H9 (cell line): ENCODE data around the gene OR52B6. TPM values are rescaled to one million over a fixed set of nuclear protein-coding genes. Genes with fewer than 3 reads are reported as not detected.

Experiments used
- DNase-seq: peaks from one replicate; pipeline ENCODE4 v3.0.0-alpha.2; 2017
- H2AFZ ChIP-seq: one replicate; pipeline ENCODE4 v1.6.1; 2013; ENCODE audit warnings: mild to moderate bottlenecking, low read length, control low read depth, moderate library complexity
- H2AK5ac ChIP-seq: 2 replicates; pipeline ENCODE4 v1.6.1; 2013; ENCODE audit warnings: low read length, control low read depth, mixed read lengths; ENCODE audit not compliant: insufficient read length
- H2BK120ac ChIP-seq: one replicate; pipeline ENCODE4 v1.6.1; 2013; ENCODE audit warnings: low read depth, mild to moderate bottlenecking, low read length, control low read depth, inconsistent platforms; ENCODE audit not compliant: poor library complexity, severe bottlenecking
- H2BK12ac ChIP-seq: 2 replicates; pipeline ENCODE4 v1.6.1; 2013; ENCODE audit warnings: low read length, control low read depth, mixed read lengths, low read depth; ENCODE audit not compliant: insufficient read length
- H2BK15ac ChIP-seq: 2 replicates; pipeline ENCODE4 v1.6.1; 2013; ENCODE audit warnings: low read depth, low read length, control low read depth
- H2BK20ac ChIP-seq: one replicate; pipeline ENCODE4 v1.6.1; 2013; ENCODE audit warnings: low read depth, mild to moderate bottlenecking, low read length, control low read depth, inconsistent platforms; ENCODE audit not compliant: poor library complexity, severe bottlenecking
- H2BK5ac ChIP-seq: 2 replicates; pipeline ENCODE4 v1.6.1; 2013; ENCODE audit warnings: low read length, control low read depth, mixed read lengths; ENCODE audit not compliant: insufficient read length
- H3K14ac ChIP-seq: 2 replicates; pipeline ENCODE4 v1.6.1; 2013; ENCODE audit warnings: low read length, control low read depth; ENCODE audit not compliant: insufficient read depth
- H3K18ac ChIP-seq: 2 replicates; pipeline ENCODE4 v1.6.1; 2013; ENCODE audit warnings: low read depth, mild to moderate bottlenecking, mixed read lengths, low read length, control low read depth; ENCODE audit not compliant: insufficient read length
- H3K23ac ChIP-seq: 2 replicates; pipeline ENCODE4 v1.6.1; 2013; ENCODE audit warnings: low read length, control low read depth, mixed read lengths, low read depth; ENCODE audit not compliant: insufficient read length
- H3K23me2 ChIP-seq: 2 replicates; pipeline ENCODE4 v1.6.1; 2013; ENCODE audit warnings: low read depth, mild to moderate bottlenecking, mixed read lengths, low read length, control low read depth; ENCODE audit not compliant: insufficient read length, poor library complexity, severe bottlenecking
- H3K27ac ChIP-seq: 2 replicates; pipeline ENCODE4 v1.5.1; 2013; ENCODE audit warnings: low read length, control low read depth, mixed read lengths, low read depth; ENCODE audit not compliant: insufficient read length
- H3K27me3 ChIP-seq: 2 replicates; pipeline ENCODE4 v1.6.1; 2013; ENCODE audit warnings: low read length, control low read depth, inconsistent platforms; ENCODE audit not compliant: insufficient read depth
- H3K4ac ChIP-seq: 2 replicates; pipeline ENCODE4 v1.6.1; 2013; ENCODE audit warnings: low read depth, mild to moderate bottlenecking, control low read depth, inconsistent platforms, low read length, moderate library complexity
- H3K4me1 ChIP-seq: 2 replicates; pipeline ENCODE4 v1.6.1; 2013; ENCODE audit warnings: low read length, control low read depth, inconsistent platforms; ENCODE audit not compliant: insufficient read depth
- H3K4me2 ChIP-seq: 2 replicates; pipeline ENCODE4 v1.6.1; 2013; ENCODE audit warnings: low read length, control low read depth, mixed read lengths; ENCODE audit not compliant: insufficient read length, insufficient read depth
- H3K56ac ChIP-seq: 2 replicates; pipeline ENCODE4 v1.6.1; 2013; ENCODE audit warnings: low read depth, mild to moderate bottlenecking, mixed read lengths, low read length, control low read depth; ENCODE audit not compliant: insufficient read length
- H3K79me1 ChIP-seq: 2 replicates; pipeline ENCODE4 v1.6.1; 2013; ENCODE audit warnings: low read depth, mild to moderate bottlenecking, moderate library complexity, low read length, control low read depth, inconsistent platforms; ENCODE audit not compliant: insufficient read depth, poor library complexity, severe bottlenecking
- H3K79me2 ChIP-seq: 2 replicates; pipeline ENCODE4 v1.6.1; 2013; ENCODE audit warnings: low read length, control low read depth, inconsistent platforms; ENCODE audit not compliant: insufficient read depth
- H3K9ac ChIP-seq: 2 replicates; pipeline ENCODE4 v1.6.1; 2013; ENCODE audit warnings: low read length, control low read depth, mixed read lengths; ENCODE audit not compliant: insufficient read length; ENCODE audit errors: extremely low read depth
- H3K9me3 ChIP-seq: one replicate; pipeline ENCODE4 v1.6.1; 2013; ENCODE audit warnings: low read depth, low read length, inconsistent platforms; ENCODE audit not compliant: control insufficient read depth
- H3T11ph ChIP-seq: one replicate; pipeline ENCODE4 v1.6.1; 2013; ENCODE audit warnings: mild to moderate bottlenecking, low read length, control low read depth, inconsistent platforms
- H4K20me1 ChIP-seq: one replicate; pipeline ENCODE4 v1.6.1; 2013; ENCODE audit not compliant: control insufficient read depth, insufficient read length, insufficient read depth
- H4K5ac ChIP-seq: 2 replicates; pipeline ENCODE4 v1.6.1; 2013; ENCODE audit warnings: low read depth, mild to moderate bottlenecking, mixed read lengths, low read length, control low read depth; ENCODE audit not compliant: insufficient read length
- H4K8ac ChIP-seq: replicated peaks from 2 replicates; pipeline ENCODE4 v1.6.1; 2013; ENCODE audit warnings: low read length, control low read depth, mixed read lengths, low read depth; ENCODE audit not compliant: insufficient read length
- H4K91ac ChIP-seq: 2 replicates; pipeline ENCODE4 v1.6.1; 2013; ENCODE audit warnings: low read depth, mild to moderate bottlenecking, moderate library complexity, mixed read lengths, low read length, control low read depth; ENCODE audit not compliant: insufficient read length
- H3K27ac Mint-ChIP-seq, 3 experiments: 2 replicates in 2 of 3; 3 replicates in 1 of 3; pipeline ENCODE4 v1.8.0; 2020 to 2021; ENCODE audit warnings: mixed read lengths in 3 of 3, mild to moderate bottlenecking in 1 of 3, moderate library complexity in 1 of 3
- H3K27me3 Mint-ChIP-seq: 2 replicates; pipeline ENCODE4 v1.8.0; 2021; ENCODE audit warnings: low read depth, mild to moderate bottlenecking, moderate library complexity, mixed read lengths
- H3K36me3 Mint-ChIP-seq, 3 experiments: 2 replicates in 2 of 3; 3 replicates in 1 of 3; pipeline ENCODE4 v1.8.0; 2020 to 2021; ENCODE audit warnings: low read depth in 3 of 3, mixed read lengths in 3 of 3; ENCODE audit not compliant: insufficient read depth in 1 of 3
- H3K4me1 Mint-ChIP-seq, 2 experiments: 2 replicates each; pipeline ENCODE4 v1.8.0; 2020; ENCODE audit warnings: mixed read lengths in 2 of 2
- H3K4me3 Mint-ChIP-seq, 2 experiments: 2 replicates in 1 of 2; 3 replicates in 1 of 2; pipeline ENCODE4 v1.8.0; 2020 to 2021; ENCODE audit warnings: mild to moderate bottlenecking in 2 of 2, mixed read lengths in 2 of 2, moderate library complexity in 1 of 2
- H3K9me3 Mint-ChIP-seq, 2 experiments: 2 replicates in 1 of 2; 3 replicates in 1 of 2; pipeline ENCODE4 v1.8.0; 2020; ENCODE audit warnings: mild to moderate bottlenecking in 2 of 2, mixed read lengths in 2 of 2, moderate library complexity in 1 of 2
- CTCF ChIP-seq: fragments of 200-600 bp; sonication (generic); conservative IDR thresholded peaks from 3 replicates; pipeline ENCODE4 v1.8.0; 2021; ENCODE audit warnings: antibody characterized with exemption, mild to moderate bottlenecking
- total RNA-seq: library from RNA; stranded (reverse); gene quantifications from 2 replicates; pipeline ENCODE4 v1.2.1, GENCODE V29; 2021

Gene OR52B6
- total RNA-seq, 1 experiment from 2014 or later = not detected

- no peak overlapping the region for H3K23ac ChIP-seq
- H3K27me3 ChIP-seq = no peaks in the 10 kb centered on the region
- no peaks in the 10 kb centered on the region for H3K9me3 ChIP-seq
- no peak overlapping the region for H3K4me2 ChIP-seq
- no peaks in the 10 kb centered on the region for H3K23me2 ChIP-seq
- H2AFZ ChIP-seq = no peak overlapping the region
- no peak overlapping the region for H2BK12ac ChIP-seq
- no peak overlapping the region for H3K27ac Mint-ChIP-seq
- peaks cover 6% of the 10 kb centered on the region in 2 experiments; a peak in 2 of 5 replicates for H3K9me3 Mint-ChIP-seq
- H3K9ac ChIP-seq = no peak overlapping the region
- no peak overlapping the region for H4K91ac ChIP-seq
- no peaks in the 10 kb centered on the region for H3K79me2 ChIP-seq
- H4K20me1 ChIP-seq = no peaks in the 10 kb centered on the region
- no peak overlapping the region for H3K4ac ChIP-seq
- H3K4me1 ChIP-seq = no peaks in the 10 kb centered on the region
- H4K5ac ChIP-seq = no peak overlapping the region
- no peak for TF ChIP-seq CTCF
- H2AK5ac ChIP-seq = no peak overlapping the region
- DNase-seq = no peak
- no peak overlapping the region for H3K4me3 Mint-ChIP-seq
- H3T11ph ChIP-seq = no peak overlapping the region
- H2BK5ac ChIP-seq = no peak overlapping the region
- peaks cover 2% of the 10 kb centered on the region; the same call in 1 of the 2 replicates for H3K27me3 Mint-ChIP-seq
- no peak overlapping the region for H3K18ac ChIP-seq
- no peak overlapping the region for H3K14ac ChIP-seq
- no peak overlapping the region for H2BK120ac ChIP-seq
- no peaks in the 10 kb centered on the region for H3K79me1 ChIP-seq
- no peak overlapping the region for H3K27ac ChIP-seq
- H4K8ac ChIP-seq = no peak overlapping the region
- no peak overlapping the region for H3K56ac ChIP-seq
- no peaks in the 10 kb centered on the region for H3K4me1 Mint-ChIP-seq
- no peak overlapping the region for H2BK15ac ChIP-seq
- H2BK20ac ChIP-seq = no peak overlapping the region
- peaks cover 0 to 6% (median 0%) of the 10 kb centered on the region in 3 experiments; a peak in 2 of 7 replicates for H3K36me3 Mint-ChIP-seq
These were observed 44.2 kb upstream of the OR52B6 start for GRCh38 chr11:5536482-5536881.
